SK-N-SH treated with all-trans-retinoic acid at 6 μM for 48 hours (cell line): ENCODE results near the gene TMEM184A.

ENCODE experiments used
- ATAC-seq: fragments of 200-7000 bp; cut with Tn5 transposase; 3 replicates; pipeline ENCODE4 v1.9.1; 2020; ENCODE audit warnings: mild to moderate bottlenecking, moderate library complexity
- ARNTL ChIP-seq: fragments of 450-650 bp; formaldehyde crosslinking; IDR thresholded peaks from 2 replicates; pipeline ENCODE4 v1.5.0; 2020; ENCODE audit warnings: low read depth, mild to moderate bottlenecking, moderate library complexity, borderline replicate concordance
- BACH2 ChIP-seq: fragments of 250-450 bp; sonication (Bioruptor Pico); IDR thresholded peaks from 2 replicates; pipeline ENCODE4 v1.9.0; 2021; ENCODE audit warnings: mild to moderate bottlenecking, borderline replicate concordance
- CSDC2 ChIP-seq: fragments of 250-450 bp; sonication (Bioruptor Pico); IDR thresholded peaks from 2 replicates; pipeline ENCODE4 v1.5.0; 2020; ENCODE audit warnings: mild to moderate bottlenecking, moderate library complexity
- CSRNP3 ChIP-seq: fragments of 250-450 bp; sonication (Bioruptor Pico); IDR thresholded peaks from 2 replicates; pipeline ENCODE4 v1.5.1; 2021; ENCODE audit warnings: mild to moderate bottlenecking, moderate library complexity
- ESRRG ChIP-seq: fragments of 250-450 bp; sonication (Bioruptor Pico); IDR thresholded peaks from 2 replicates; pipeline ENCODE4 v1.6.1; 2021; ENCODE audit warnings: mild to moderate bottlenecking
- GLIS3 ChIP-seq: fragments of 250-450 bp; sonication (Bioruptor Pico); IDR thresholded peaks from 2 replicates; pipeline ENCODE4 v1.5.0; 2020; ENCODE audit warnings: mild to moderate bottlenecking, moderate library complexity
- ISL1 ChIP-seq: fragments of 250-450 bp; sonication (Bioruptor Pico); IDR thresholded peaks from 2 replicates; pipeline ENCODE4 v2.1.2; 2022; ENCODE audit warnings: mild to moderate bottlenecking, moderate library complexity
- OSR1 ChIP-seq: fragments of 250-450 bp; sonication (Bioruptor Pico); IDR thresholded peaks from 2 replicates; pipeline ENCODE4 v1.8.0; 2022; ENCODE audit warnings: moderate library complexity, mild to moderate bottlenecking, inconsistent platforms
- PATZ1 ChIP-seq: fragments of 250-450 bp; sonication (Bioruptor Pico); IDR thresholded peaks from 2 replicates; pipeline ENCODE4 v1.8.0; 2020; ENCODE audit warnings: mild to moderate bottlenecking, moderate library complexity, borderline replicate concordance
- POU6F1 ChIP-seq: fragments of 250-450 bp; sonication (Bioruptor Pico); IDR thresholded peaks from 2 replicates; pipeline ENCODE4 v1.8.0; 2021; ENCODE audit warnings: low read depth, mild to moderate bottlenecking, moderate library complexity, borderline replicate concordance
- PPARA ChIP-seq: fragments of 250-450 bp; sonication (Bioruptor Pico); IDR thresholded peaks from 2 replicates; pipeline ENCODE4 v1.5.0; 2020; ENCODE audit warnings: mild to moderate bottlenecking, borderline replicate concordance
- RARB ChIP-seq: fragments of 250-450 bp; sonication (Bioruptor Pico); IDR thresholded peaks from 2 replicates; pipeline ENCODE4 v1.8.0; 2021; ENCODE audit warnings: mild to moderate bottlenecking, moderate library complexity
- SNAI2 ChIP-seq: fragments of 250-450 bp; sonication (Bioruptor Pico); IDR thresholded peaks from 2 replicates; pipeline ENCODE4 v1.5.0; 2020; ENCODE audit warnings: mild to moderate bottlenecking, moderate library complexity
- TCF4 ChIP-seq: fragments of 250-450 bp; sonication (Bioruptor Pico); IDR thresholded peaks from 2 replicates; pipeline ENCODE4 v1.8.0; 2021; ENCODE audit warnings: mild to moderate bottlenecking, moderate library complexity, borderline replicate concordance
- TSHZ2 ChIP-seq: fragments of 250-450 bp; sonication (Bioruptor Pico); IDR thresholded peaks from 2 replicates; pipeline ENCODE4 v1.5.0; 2020; ENCODE audit warnings: mild to moderate bottlenecking, moderate library complexity
- ZC3H10 ChIP-seq: fragments of 250-450 bp; sonication (Bioruptor Pico); IDR thresholded peaks from 2 replicates; pipeline ENCODE4 v1.5.1; 2021; ENCODE audit warnings: mild to moderate bottlenecking, moderate library complexity
- ZFP3 ChIP-seq: fragments of 250-450 bp; sonication (Bioruptor Pico); IDR thresholded peaks from 2 replicates; pipeline ENCODE4 v1.5.0; 2020; ENCODE audit warnings: mild to moderate bottlenecking, moderate library complexity
- ZFP30 ChIP-seq: fragments of 450-650 bp; formaldehyde crosslinking; IDR thresholded peaks from 2 replicates; pipeline ENCODE4 v1.5.0; 2022; ENCODE audit warnings: mild to moderate bottlenecking, moderate library complexity
- ZNF565 ChIP-seq: fragments of 450-650 bp; formaldehyde crosslinking; conservative IDR thresholded peaks from 2 replicates; pipeline ENCODE4 v1.5.0; 2020; ENCODE audit warnings: low read depth, mild to moderate bottlenecking, moderate library complexity
- ZNF70 ChIP-seq: fragments of 450-650 bp; formaldehyde crosslinking; IDR thresholded peaks from 2 replicates; pipeline ENCODE4 v1.5.0; 2020; ENCODE audit warnings: mild to moderate bottlenecking, moderate library complexity
- ZNF8 ChIP-seq: fragments of 450-650 bp; formaldehyde crosslinking; IDR thresholded peaks from 2 replicates; pipeline ENCODE4 v1.5.0; 2020; ENCODE audit warnings: mild to moderate bottlenecking, moderate library complexity

Gene TMEM184A

GRCh38 chr7:1590887-1591286, 34.9 kb upstream of the TMEM184A start:
- no peak for ATAC-seq
- no peak for TF ChIP-seq ZFP30
- no peak for TF ChIP-seq TSHZ2 (CRISPR knock-in tag)
- no peak for TF ChIP-seq PATZ1
- TF ChIP-seq ZNF565: no peak

- ATAC-seq: no peak
- no peak for TF ChIP-seq ESRRG (CRISPR knock-in tag)
- TF ChIP-seq ARNTL (CRISPR knock-in tag): no peak
- TF ChIP-seq GLIS3 (CRISPR knock-in tag): no peak
- TF ChIP-seq ZFP3 (CRISPR knock-in tag): no peak
- no peak for TF ChIP-seq ZNF565
- no peak for TF ChIP-seq ZC3H10 (CRISPR knock-in tag)
- no peak for TF ChIP-seq CSDC2 (CRISPR knock-in tag)
- TF ChIP-seq ZNF8: no peak
- TF ChIP-seq, all 23 proteins: peak for 0
Measured at GRCh38 chr7:1590476-1590875, 34.5 kb upstream of the TMEM184A start.

- TF ChIP-seq ZNF70 (CRISPR knock-in tag) (peak; percentile 18; the same call in 1 of the 2 replicates), BACH2 (no peak)
- ATAC-seq: no peak
Measured at GRCh38 chr7:1588978-1589377, 33.0 kb upstream of the TMEM184A start.

- no peak for TF ChIP-seq ESRRG (CRISPR knock-in tag)
- TF ChIP-seq ISL1 (CRISPR knock-in tag): no peak
- TF ChIP-seq SNAI2 (CRISPR knock-in tag): no peak
- no peak for TF ChIP-seq ZFP3 (CRISPR knock-in tag)
- no peak for TF ChIP-seq CSRNP3 (CRISPR knock-in tag)
- TF ChIP-seq OSR1: no peak
- no peak for TF ChIP-seq CSDC2 (CRISPR knock-in tag)
- no peak for TF ChIP-seq ARNTL (CRISPR knock-in tag)
- TF ChIP-seq ZNF565: no peak
- no peak for TF ChIP-seq PPARA
- no peak for TF ChIP-seq GLIS3 (CRISPR knock-in tag)
- no peak for TF ChIP-seq BACH2
- ATAC-seq: no peak
Measured at GRCh38 chr7:1587738-1588137, 31.7 kb upstream of the TMEM184A start.

GRCh38 chr7:1586827-1587705, 31.1 kb upstream of the TMEM184A start:
- ATAC-seq: peak; percentile 68
- TF ChIP-seq SNAI2 (CRISPR knock-in tag) (peak; percentile 7; the same call in 1 of the 2 replicates), CSDC2 (CRISPR knock-in tag) (no peak), POU6F1 (CRISPR knock-in tag) (no peak), RARB (CRISPR knock-in tag) (no peak), ZFP3 (CRISPR knock-in tag) (peak; percentile 71; the same call in 1 of the 2 replicates), PPARA (0 out of 2 replicates have a peak, but pooled peaks have one; percentile 22), TSHZ2 (CRISPR knock-in tag) (peak; percentile 94), CSRNP3 (CRISPR knock-in tag) (no peak), ZNF565 (0 out of 2 replicates have a peak, but pooled peaks have one; percentile 57), TCF4 (peak; percentile 67; the same call in 1 of the 2 replicates), ZNF70 (CRISPR knock-in tag) (peak; percentile 52), ZFP30 (no peak), ZNF8 (no peak)
